OCI-LY3 (cell line): ENCODE measurements around the gene TTC8.

Source experiments
- EZH2phosphoT487 ChIP-seq: fragments of 200-600 bp; shearing (Covaris generic); IDR thresholded peaks from 2 replicates; pipeline ENCODE4 v1.6.1; 2018; ENCODE audit warnings: antibody characterized with exemption, mixed run types, low read depth
- TF ChIP-seq, protein P1 (sequence below): fragments of 200-600, 300-600 bp; sonication (generic); IDR thresholded peaks from 2 replicates; pipeline ENCODE4 v1.5.1; 2014; ENCODE audit warnings: antibody characterized with exemption, low read length, low read depth

GRCh38 chr14:88825078-88825458 lies 617 bp downstream of the TTC8 start:
- TF ChIP-seq, protein P1, sequence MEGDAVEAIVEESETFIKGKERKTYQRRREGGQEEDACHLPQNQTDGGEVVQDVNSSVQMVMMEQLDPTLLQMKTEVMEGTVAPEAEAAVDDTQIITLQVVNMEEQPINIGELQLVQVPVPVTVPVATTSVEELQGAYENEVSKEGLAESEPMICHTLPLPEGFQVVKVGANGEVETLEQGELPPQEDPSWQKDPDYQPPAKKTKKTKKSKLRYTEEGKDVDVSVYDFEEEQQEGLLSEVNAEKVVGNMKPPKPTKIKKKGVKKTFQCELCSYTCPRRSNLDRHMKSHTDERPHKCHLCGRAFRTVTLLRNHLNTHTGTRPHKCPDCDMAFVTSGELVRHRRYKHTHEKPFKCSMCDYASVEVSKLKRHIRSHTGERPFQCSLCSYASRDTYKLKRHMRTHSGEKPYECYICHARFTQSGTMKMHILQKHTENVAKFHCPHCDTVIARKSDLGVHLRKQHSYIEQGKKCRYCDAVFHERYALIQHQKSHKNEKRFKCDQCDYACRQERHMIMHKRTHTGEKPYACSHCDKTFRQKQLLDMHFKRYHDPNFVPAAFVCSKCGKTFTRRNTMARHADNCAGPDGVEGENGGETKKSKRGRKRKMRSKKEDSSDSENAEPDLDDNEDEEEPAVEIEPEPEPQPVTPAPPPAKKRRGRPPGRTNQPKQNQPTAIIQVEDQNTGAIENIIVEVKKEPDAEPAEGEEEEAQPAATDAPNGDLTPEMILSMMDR, result no peak
- no peak for TF ChIP-seq EZH2phosphoT487
